ENCODE results near the gene CORIN. TPM values are rescaled to one million over a fixed set of nuclear protein-coding genes. Genes with fewer than 3 reads are reported as not detected.

Gene CORIN
- total RNA-seq, 1 donor from 2014 or later: 0.61 TPM

DNA sequence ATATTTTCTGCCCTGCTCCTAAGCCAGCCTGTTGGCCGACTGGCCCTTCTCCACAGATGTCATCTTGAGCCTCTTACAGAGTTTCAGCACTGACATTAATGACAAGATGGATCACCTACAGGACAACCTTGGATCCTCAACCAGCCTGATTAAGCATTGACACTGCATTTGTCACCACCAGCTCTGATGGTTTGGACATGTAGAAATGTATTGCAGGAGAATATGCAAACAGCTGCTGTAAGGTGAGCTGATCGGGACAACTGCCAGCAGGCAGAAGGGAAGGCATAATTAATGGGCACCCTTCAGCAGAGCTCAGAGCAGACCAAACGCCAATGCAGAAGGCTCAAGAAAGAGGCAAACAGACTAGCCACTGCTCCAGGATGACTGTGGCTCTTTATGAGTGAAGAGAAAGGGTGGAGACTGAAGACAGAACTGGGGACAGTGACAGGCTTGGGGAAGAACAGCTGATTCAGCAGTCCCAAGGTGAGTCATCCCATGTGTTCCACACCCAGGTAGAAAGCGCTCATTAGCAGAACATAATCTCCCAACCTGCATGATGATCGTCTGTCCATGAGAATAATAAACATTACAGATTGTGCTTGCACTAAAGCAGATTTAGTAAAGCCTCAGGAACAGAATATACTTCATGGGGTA, 6.7 kb downstream of the CORIN start:
- DNase-seq (ENCODE audit: low spot score): no peak

- no peak for DNase-seq (ENCODE audit: low spot score)
Observed at GRCh38 chr4:47830265-47831025, 7.4 kb downstream of the CORIN start.

DNA sequence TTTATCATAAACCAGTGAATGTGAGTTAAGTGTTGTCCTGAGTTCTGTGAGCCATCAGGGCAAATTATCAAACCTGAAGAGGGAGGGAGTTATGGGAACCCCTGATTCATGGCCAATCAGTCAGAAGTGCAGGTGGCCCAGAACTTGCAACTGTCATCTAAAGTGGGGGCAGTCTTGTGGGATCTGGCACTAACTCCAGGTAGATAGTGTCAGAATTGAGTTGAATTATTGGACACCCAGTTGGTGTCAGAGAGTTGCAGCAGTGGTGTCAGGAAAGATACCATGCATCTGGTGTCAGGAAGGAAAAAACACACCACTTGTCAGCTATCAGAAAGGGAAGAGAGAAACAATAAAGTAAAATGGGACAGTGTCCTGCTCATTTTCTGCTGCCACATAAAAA, 8.4 kb downstream of the CORIN start:
- no peak for DNase-seq (ENCODE audit: low spot score)

DNA sequence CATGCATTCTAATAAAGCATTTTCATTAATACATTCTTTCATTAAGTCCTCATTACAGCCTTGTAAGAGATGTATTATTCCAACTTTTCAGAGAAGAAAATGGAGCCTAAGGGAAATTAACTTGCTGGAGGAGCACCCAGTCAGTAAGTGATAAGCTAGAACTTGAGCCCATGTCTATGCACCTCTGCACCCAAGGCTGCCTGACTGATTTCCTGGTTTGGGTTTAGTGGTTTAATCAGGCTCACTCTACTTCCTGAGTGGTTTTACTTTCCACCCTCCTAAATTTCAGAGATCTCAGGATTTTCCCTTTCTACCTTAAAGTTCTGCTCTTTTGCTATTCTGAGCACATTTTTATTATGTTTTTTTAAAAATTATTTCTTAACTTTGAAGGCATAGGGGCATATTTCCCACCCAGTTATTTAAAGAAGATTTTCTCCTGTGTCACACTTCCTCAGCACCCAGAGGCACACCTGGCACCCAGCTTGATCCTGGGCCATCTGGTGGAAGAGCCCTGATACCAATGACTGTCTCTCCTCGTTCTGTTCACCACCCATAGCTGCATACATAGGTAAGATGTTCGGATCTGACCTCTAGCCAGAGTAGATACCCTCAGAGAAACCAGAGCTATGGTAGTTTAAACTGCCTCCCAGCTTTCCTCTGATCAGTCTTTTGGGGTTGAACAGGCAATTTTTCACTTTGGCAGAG, 10.4 kb downstream of the CORIN start:
- no peak for DNase-seq (ENCODE audit: low spot score)

GRCh38 chr4:47824840-47825239, 13.0 kb downstream of the CORIN start:
- no peak for DNase-seq (ENCODE audit: low spot score)

- no peak for DNase-seq (ENCODE audit: low spot score)
Observed at GRCh38 chr4:47819178-47819577, 18.7 kb downstream of the CORIN start.

DNA sequence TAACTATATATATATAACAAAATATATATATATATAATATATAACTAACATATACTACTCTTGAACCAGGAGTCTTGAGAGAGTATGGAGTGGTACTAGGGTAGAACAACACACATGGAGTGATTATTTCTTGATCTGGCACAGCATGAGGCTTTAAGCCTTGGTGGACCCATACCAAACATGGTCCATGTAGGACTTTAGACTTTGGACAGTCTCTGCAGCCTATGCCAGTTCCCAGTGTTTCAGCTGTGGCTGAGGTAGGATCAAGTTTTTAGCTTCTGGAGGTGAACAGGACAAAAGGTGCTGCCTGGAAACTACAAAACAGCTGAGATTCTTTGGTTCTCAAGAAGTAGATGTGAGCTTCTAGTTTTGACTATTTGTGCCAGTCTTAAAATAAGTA, 20.6 kb downstream of the CORIN start:
- no peak for DNase-seq (ENCODE audit: low spot score)

- DNase-seq (ENCODE audit: low spot score): no peak
Observed at GRCh38 chr4:47816748-47817147, 21.1 kb downstream of the CORIN start.

- no peak for DNase-seq (ENCODE audit: low spot score)
Observed at GRCh38 chr4:47814618-47815295, 23.1 kb downstream of the CORIN start.

GRCh38 chr4:47809654-47810203, 28.1 kb downstream of the CORIN start:
- no peak for DNase-seq (ENCODE audit: low spot score)

- no peak for DNase-seq (ENCODE audit: low spot score)
Observed at GRCh38 chr4:47804598-47804997, 33.3 kb downstream of the CORIN start.

DNA sequence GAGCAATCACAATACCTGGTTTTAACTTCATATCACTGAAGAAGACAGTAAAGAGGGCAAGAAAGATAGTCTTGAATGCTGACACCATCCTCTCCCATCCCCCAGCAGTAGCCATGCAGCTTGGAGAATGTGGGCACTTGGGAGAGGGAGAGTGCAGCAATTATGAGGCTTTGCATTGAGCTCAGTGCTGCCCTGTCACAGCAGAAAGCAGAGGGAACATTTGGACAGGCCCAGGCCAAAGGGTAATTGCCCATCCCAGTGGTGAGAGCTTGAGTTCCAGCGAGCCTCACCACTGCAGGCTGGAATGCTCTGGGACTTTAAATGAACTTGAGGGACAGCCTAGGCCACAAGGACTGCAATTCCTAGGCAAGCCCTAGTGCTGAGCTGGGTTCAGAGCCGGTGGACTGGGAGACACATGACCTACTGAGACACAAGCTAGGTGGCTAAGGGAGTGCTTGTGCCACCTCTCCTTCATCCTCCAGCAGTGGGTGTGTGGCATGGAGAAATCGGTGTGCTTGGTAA, 36.3 kb downstream of the CORIN start:
- DNase-seq (ENCODE audit: low spot score): no peak

DNA sequence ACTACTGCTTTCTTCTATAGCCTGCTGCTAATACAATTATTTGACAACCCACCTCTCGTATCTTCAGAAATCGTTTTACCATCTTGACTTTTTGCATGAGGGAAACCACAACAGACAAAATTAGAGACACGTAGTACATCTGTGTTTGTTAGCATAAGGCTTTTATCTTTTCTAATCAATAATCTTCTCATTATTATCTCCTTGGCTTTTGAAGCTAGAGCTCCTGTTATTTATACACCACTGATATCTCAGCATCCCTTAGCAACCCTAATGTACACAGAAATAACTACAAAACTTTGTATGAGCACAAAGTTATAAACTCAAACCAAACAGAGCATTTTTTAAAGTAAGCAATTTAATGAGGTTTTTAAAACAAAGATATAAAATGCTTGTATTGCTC, 39.7 kb downstream of the CORIN start:
- DNase-seq (ENCODE audit: low spot score): no peak

DNA sequence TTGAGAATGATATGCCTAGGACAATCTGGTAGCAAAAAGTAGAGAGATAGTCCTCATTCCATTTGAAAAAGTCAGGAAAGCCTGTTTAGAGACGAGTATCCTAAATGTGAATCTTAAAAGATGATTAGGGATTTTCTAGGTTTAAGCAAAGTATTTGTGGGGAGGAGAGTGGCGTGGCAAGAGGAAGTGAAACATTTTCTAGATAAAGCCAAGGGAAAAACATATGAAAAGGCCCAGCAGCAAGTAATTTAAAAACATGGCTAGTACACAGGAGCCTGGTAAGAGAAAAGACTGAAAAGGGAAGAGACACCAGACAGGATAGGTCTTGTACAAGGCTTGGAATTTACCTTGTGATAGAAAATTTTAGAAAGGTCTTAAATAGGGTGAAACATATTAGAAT, 45.9 kb downstream of the CORIN start:
- DNase-seq (ENCODE audit: low spot score): no peak

- no peak for DNase-seq (ENCODE audit: low spot score)
Observed at GRCh38 chr4:47790105-47790504, 47.8 kb downstream of the CORIN start.

GRCh38 chr4:47788126-47788525, 49.7 kb downstream of the CORIN start:
- no peak for DNase-seq (ENCODE audit: low spot score)

DNA sequence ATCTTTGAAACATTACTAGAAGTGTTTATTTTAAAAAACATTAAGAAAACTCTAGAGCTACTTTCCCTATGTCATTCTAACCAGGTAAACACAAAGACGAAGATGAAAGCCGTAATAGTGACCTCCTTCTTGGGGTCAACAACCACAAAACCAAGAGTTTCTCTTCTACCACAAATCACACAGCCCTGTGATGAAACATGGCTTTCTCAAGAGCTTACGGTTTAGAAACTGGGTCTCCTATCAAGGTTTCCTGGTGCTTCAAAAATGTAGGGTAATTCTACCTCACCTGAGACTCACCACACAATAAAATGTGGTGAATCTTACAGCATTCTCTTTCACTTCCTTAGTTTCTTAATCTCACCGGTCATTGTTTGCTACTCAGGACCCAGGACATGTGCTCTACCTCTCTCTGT, 50.9 kb downstream of the CORIN start:
- DNase-seq (ENCODE audit: low spot score): no peak

- DNase-seq (ENCODE audit: low spot score): no peak
Observed at GRCh38 chr4:47785153-47785552, 52.7 kb downstream of the CORIN start.

- DNase-seq (ENCODE audit: low spot score): no peak
Observed at GRCh38 chr4:47784222-47784621, 53.6 kb downstream of the CORIN start.

GRCh38 chr4:47776353-47776752, 61.5 kb downstream of the CORIN start:
- no peak for DNase-seq (ENCODE audit: low spot score)

DNA sequence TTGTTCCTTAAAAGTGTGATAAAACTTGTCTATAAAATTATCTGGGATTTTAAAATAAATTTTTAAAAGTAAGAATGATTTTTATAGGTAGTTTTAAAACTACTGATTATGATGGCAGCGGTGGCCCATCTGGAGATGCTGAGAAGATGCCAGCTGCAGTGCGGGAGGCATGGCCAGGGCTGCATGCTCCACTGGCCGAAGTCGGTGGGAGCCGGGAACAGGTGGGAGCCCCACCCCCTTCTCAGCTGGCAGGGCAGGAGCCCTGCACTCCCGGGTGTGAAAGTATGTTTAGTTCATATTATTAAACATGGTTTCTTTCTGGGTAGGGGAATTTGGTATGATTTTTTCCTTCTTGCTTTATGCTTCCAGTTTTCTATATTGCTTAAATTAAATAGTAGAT, 63.8 kb downstream of the CORIN start:
- no peak for DNase-seq (ENCODE audit: low spot score)
